NB4 (cell line): Measurements from ENCODE around the gene CCDC102B.

Source experiments
- DNase-seq: peaks from one replicate; pipeline ENCODE4 v3.0.0; 2010; ENCODE audit warnings: low read depth
- H3K4me3 ChIP-seq: one replicate; pipeline ENCODE4 v1.5.1; 2011; ENCODE audit warnings: mild to moderate bottlenecking, low read depth, low read length, moderate library complexity
- MYC ChIP-seq: IDR thresholded peaks from 2 replicates; pipeline ENCODE4 v1.6.1; 2011; ENCODE audit warnings: low read depth, low read length
- POLR2A ChIP-seq: IDR thresholded peaks from 2 replicates; pipeline ENCODE4 v1.6.1; 2011; ENCODE audit warnings: mild to moderate bottlenecking; ENCODE audit not compliant: insufficient read length; ENCODE audit errors: extremely low read depth
- TF ChIP-seq, protein P1 (sequence below): IDR thresholded peaks from 2 replicates; pipeline ENCODE4 v1.6.1; 2011; ENCODE audit warnings: low read depth, low read length
- TF ChIP-seq, protein P2 (sequence below): IDR thresholded peaks from one replicate; pipeline ENCODE4 v1.5.1; 2012; ENCODE audit warnings: low read depth, low read length

CCDC102B gene

DNA sequence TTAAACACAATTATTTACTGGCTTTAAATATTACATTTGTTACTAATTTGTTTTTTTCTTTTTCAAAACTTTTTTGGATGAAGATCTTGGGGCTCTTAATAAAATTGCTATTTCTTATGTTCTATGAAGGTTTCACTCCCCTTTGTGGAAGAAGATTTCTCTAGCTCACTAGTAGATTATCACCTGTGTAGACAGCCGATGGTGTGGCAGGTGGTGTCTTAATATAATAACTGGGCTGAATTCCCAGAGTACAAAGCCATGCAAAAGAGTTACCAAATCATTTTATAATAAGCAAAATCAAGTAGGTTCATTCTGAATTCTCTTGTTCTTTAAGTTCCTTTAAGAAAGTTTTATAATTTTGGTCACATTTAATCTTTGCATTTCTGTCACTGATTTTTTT is 233.7 kb downstream of the CCDC102B start:
- TF ChIP-seq MYC, result no peak
- TF ChIP-seq, protein P1, sequence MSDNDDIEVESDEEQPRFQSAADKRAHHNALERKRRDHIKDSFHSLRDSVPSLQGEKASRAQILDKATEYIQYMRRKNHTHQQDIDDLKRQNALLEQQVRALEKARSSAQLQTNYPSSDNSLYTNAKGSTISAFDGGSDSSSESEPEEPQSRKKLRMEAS, result no peak
- no peak for TF ChIP-seq POLR2A
- TF ChIP-seq, protein P2, sequence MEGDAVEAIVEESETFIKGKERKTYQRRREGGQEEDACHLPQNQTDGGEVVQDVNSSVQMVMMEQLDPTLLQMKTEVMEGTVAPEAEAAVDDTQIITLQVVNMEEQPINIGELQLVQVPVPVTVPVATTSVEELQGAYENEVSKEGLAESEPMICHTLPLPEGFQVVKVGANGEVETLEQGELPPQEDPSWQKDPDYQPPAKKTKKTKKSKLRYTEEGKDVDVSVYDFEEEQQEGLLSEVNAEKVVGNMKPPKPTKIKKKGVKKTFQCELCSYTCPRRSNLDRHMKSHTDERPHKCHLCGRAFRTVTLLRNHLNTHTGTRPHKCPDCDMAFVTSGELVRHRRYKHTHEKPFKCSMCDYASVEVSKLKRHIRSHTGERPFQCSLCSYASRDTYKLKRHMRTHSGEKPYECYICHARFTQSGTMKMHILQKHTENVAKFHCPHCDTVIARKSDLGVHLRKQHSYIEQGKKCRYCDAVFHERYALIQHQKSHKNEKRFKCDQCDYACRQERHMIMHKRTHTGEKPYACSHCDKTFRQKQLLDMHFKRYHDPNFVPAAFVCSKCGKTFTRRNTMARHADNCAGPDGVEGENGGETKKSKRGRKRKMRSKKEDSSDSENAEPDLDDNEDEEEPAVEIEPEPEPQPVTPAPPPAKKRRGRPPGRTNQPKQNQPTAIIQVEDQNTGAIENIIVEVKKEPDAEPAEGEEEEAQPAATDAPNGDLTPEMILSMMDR, result no peak
- DNase-seq, result no peak
- no peak overlapping the region for H3K4me3 ChIP-seq

DNA sequence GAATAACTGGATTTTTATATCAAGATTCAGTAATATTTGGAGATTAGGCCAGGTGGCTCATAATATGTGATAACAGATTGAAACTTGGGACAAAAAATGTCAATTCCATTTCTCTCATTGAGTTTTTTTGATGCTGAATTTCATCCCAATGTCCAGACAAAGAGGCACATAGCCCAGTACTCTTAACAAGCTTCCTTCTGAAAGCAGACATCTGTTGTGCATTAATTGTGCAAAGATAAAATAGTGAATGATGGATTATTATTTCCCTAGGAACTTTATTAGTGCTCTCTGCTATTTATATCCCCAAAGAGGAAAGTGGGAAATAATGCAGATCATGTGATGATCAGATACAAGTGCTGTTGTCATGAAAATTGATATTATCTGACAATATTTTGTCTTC is 234.1 kb downstream of the CCDC102B start:
- TF ChIP-seq, protein P1, result no peak
- TF ChIP-seq, protein P2, result no peak
- TF ChIP-seq MYC (no peak), POLR2A (no peak)
- DNase-seq, result no peak
- H3K4me3 ChIP-seq, result no peak overlapping the region

DNA sequence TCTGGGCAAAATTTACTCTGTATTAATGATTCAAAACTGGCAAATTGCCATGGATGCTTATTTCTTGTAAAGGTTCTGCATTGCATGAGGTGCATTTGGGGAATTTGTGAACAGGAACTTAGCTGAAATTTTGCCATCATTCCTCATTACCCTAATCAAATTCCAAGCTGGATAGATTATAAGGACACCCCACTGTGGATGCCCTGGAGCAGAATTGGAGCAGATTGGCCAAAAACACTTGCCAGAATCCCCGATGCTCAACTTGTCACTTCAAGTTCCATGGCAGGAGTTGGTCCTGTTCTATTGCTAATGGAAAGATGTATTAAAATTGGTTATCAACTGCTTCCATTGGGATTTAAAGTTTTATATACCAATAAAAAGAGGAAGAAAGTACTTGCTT is 237.9 kb downstream of the CCDC102B start:
- H3K4me3 ChIP-seq, result no peak overlapping the region
- no peak for DNase-seq
- TF ChIP-seq, protein P2, result no peak
- TF ChIP-seq POLR2A, result no peak
- TF ChIP-seq MYC, result no peak
- TF ChIP-seq, protein P1, result no peak

DNA sequence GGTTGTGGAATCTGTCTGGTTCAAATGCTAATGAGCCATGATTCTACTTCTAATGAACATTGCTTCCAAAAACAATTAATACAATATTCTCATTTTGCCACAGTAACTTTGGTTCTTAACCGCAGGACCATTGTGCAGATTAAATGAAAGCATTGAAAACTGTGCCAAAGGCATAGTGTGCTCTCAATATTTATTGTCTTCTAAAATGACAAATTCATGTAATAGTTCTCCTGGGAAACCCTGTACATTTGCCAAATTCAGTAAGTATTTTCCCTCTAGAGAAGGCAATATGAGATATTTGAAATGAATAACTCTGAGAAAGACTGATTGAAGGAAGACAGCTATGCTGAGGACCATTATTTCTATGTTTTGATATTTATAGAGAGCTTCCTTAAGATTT is 246.3 kb downstream of the CCDC102B start:
- DNase-seq, result no peak
- TF ChIP-seq POLR2A (no peak), MYC (no peak)
- TF ChIP-seq, protein P1, result no peak
- TF ChIP-seq, protein P2, result no peak
- H3K4me3 ChIP-seq, result no peak overlapping the region

DNA sequence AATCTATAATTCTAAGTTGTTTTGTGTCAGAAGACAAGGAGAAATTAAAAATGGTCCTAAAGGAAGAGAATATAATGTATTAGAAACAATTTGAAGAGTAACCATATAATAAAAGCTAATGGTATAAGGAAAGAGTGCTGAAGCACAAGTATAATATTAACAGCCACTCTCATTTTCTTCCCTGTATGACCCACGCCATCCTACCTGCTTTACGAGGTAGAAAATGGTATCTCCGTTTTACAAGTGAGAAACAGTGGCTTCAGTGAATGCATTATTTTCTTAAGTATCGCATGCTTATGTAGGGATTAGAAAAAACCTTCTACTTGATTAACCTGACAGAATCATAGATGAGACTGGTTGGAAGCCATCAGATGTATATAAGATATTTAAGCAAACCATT is 266.2 kb downstream of the CCDC102B start:
- no peak overlapping the region for H3K4me3 ChIP-seq
- no peak for DNase-seq
- TF ChIP-seq MYC, result no peak
- no peak for TF ChIP-seq POLR2A
- TF ChIP-seq, protein P2, result no peak
- TF ChIP-seq, protein P1, result no peak

DNA sequence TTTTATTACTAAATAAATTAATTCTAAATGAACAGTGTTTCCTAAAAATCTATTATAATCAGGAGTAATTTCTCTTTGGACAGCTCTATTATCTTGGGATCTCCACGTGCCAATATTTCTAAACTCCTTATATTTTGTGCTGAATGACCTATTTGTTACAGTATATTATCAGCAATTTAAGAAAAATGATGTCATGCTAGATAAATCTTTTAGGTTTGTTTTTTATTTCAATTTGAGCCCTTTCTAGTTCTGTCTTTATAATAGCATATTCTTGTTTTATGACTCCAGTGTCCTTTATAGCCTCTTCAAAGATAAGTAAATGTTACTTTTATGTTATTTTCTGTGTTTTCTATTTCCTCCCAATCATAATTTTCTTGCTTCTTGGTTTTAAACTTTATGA is 269.2 kb downstream of the CCDC102B start:
- TF ChIP-seq MYC (no peak), POLR2A (no peak)
- TF ChIP-seq, protein P1, result no peak
- TF ChIP-seq, protein P2, result no peak
- no peak overlapping the region for H3K4me3 ChIP-seq
- DNase-seq, result no peak
